Sigmoid colon (tissue), 3 donors: ENCODE data around the gene VWA5B1.

ENCODE experiments used
- POLR2A ChIP-seq, 2 donors: fragments of 450-650 bp; IDR thresholded peaks; one replicate each; pipeline ENCODE4 v1.6.1; 2016; ENCODE audit warnings: antibody characterized with exemption in 2 of 2, mild to moderate bottlenecking in 2 of 2, moderate library complexity in 2 of 2
- TF ChIP-seq, protein P1 (sequence below), 4 experiments: fragments of 450-650 bp in 3 of 4; fragments of 200-600 bp in 1 of 4; IDR thresholded peaks; one replicate each; pipeline ENCODE4 v1.5.1; 2016 to 2019; ENCODE audit warnings: antibody characterized with exemption in 4 of 4, mild to moderate bottlenecking in 3 of 4, moderate library complexity in 2 of 4

DNA sequence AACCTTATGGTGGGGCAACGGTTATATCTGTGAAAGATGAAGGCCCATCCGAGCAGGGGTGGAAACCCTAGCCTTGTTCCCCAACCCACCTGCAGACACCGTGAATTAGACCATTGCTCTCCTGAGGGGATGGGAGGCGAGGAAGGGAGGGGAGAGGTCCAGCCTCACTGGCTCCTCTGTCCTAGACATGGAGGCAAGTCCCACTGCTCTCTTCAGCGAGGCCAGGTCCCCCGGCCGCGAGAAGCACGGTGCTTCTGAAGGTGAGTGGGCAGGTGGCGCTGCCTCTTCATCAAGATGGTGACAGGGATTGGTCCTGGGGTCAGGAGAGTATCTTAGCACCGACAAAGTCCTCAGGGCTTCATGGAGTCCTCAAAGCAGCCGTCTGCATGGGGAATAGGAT is 59.3 kb downstream of the VWA5B1 start:
- TF ChIP-seq, protein P1, sequence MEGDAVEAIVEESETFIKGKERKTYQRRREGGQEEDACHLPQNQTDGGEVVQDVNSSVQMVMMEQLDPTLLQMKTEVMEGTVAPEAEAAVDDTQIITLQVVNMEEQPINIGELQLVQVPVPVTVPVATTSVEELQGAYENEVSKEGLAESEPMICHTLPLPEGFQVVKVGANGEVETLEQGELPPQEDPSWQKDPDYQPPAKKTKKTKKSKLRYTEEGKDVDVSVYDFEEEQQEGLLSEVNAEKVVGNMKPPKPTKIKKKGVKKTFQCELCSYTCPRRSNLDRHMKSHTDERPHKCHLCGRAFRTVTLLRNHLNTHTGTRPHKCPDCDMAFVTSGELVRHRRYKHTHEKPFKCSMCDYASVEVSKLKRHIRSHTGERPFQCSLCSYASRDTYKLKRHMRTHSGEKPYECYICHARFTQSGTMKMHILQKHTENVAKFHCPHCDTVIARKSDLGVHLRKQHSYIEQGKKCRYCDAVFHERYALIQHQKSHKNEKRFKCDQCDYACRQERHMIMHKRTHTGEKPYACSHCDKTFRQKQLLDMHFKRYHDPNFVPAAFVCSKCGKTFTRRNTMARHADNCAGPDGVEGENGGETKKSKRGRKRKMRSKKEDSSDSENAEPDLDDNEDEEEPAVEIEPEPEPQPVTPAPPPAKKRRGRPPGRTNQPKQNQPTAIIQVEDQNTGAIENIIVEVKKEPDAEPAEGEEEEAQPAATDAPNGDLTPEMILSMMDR (IDR thresholded peaks at IDR 0.05): no peak
- TF ChIP-seq POLR2A (IDR thresholded peaks at IDR 0.05): no peak
